CD4-positive, alpha-beta memory T cell (primary cell): ENCODE results near the gene SEMA6A. TPM values are rescaled to one million over a fixed set of nuclear protein-coding genes. Genes with fewer than 3 reads are reported as not detected.

ENCODE experiments used
- CTCF ChIA-PET: fragments of 350-600 bp; sonication (Branson Sonifier 250); formaldehyde crosslinking; loops from one replicate; lab custom pipeline; 2021; ENCODE audit warnings: inconsistent platforms; ENCODE audit not compliant: partially characterized antibody; lab: Charles Lee
- POLR2A ChIA-PET: fragments of 350-600 bp; sonication (Branson Sonifier 250); formaldehyde crosslinking; loops from one replicate; lab custom pipeline; 2021; ENCODE audit not compliant: partially characterized antibody; lab: Charles Lee
- DNase-seq, 5 donors: peaks; one replicate each; pipeline versions ENCODE4 v3.0.0 to v3.0.0-alpha.2; 2020 to 2022; ENCODE audit warnings: mixed read lengths in 1 of 5
- H3K27ac ChIP-seq: one replicate; pipeline ENCODE4 v1.7.0; 2013; ENCODE audit warnings: low read depth, low read length
- H3K27me3 ChIP-seq: 2 replicates; pipeline ENCODE4 v1.7.0; 2013; ENCODE audit warnings: mild to moderate bottlenecking, low read length, moderate library complexity; ENCODE audit not compliant: insufficient read depth
- H3K36me3 ChIP-seq: 2 replicates; pipeline ENCODE4 v1.7.0; 2013; ENCODE audit warnings: mild to moderate bottlenecking, low read length, moderate library complexity; ENCODE audit not compliant: insufficient read depth
- H3K4me1 ChIP-seq: 2 replicates; pipeline ENCODE4 v1.7.0; 2013; ENCODE audit warnings: mild to moderate bottlenecking, low read length, moderate library complexity; ENCODE audit not compliant: insufficient read depth
- H3K4me3 ChIP-seq, 2 donors: one replicate each; pipeline ENCODE4 v1.7.0; 2013; ENCODE audit warnings: low read length in 2 of 2, mild to moderate bottlenecking in 1 of 2
- H3K9me3 ChIP-seq, 2 donors: one replicate each; pipeline ENCODE4 v1.7.0; 2013; ENCODE audit warnings: low read length in 2 of 2, control low read depth in 1 of 2; ENCODE audit not compliant: control insufficient read depth in 1 of 2
- H3K27ac Mint-ChIP-seq, 7 donors: one replicate each; pipeline ENCODE4 v1.8.0; 2020 to 2021; ENCODE audit warnings: mixed read lengths in 7 of 7, mild to moderate bottlenecking in 6 of 7, inconsistent platforms in 3 of 7, moderate library complexity in 3 of 7
- H3K27me3 Mint-ChIP-seq, 2 donors: one replicate each; pipeline ENCODE4 v1.8.0; 2020 to 2021; ENCODE audit warnings: mixed read lengths in 2 of 2
- H3K36me3 Mint-ChIP-seq, 2 donors: one replicate each; pipeline ENCODE4 v1.8.0; 2020 to 2021; ENCODE audit warnings: mixed read lengths in 2 of 2, inconsistent platforms in 1 of 2, mild to moderate bottlenecking in 1 of 2
- H3K4me1 Mint-ChIP-seq, 4 donors: one replicate each; pipeline ENCODE4 v1.8.0; 2020 to 2021; ENCODE audit warnings: mixed read lengths in 4 of 4, mild to moderate bottlenecking in 1 of 4
- H3K4me3 Mint-ChIP-seq, 8 donors: one replicate each; pipeline ENCODE4 v1.8.0; 2020 to 2021; ENCODE audit warnings: mixed read lengths in 8 of 8, mild to moderate bottlenecking in 7 of 8, moderate library complexity in 6 of 8, inconsistent platforms in 3 of 8
- H3K9me3 Mint-ChIP-seq, 8 donors: one replicate each; pipeline ENCODE4 v1.8.0; 2020 to 2021; ENCODE audit warnings: mixed read lengths in 8 of 8, mild to moderate bottlenecking in 5 of 8, inconsistent platforms in 3 of 8, moderate library complexity in 1 of 8
- intact Hi-C: fragments of 100-400 bp; cut with micrococcal nuclease; formaldehyde crosslinking; loops from one replicate; pipeline ENCODE4 v1.15.1; 2023
- polyA plus RNA-seq, 2 donors: library from polyadenylated mRNA; unstranded; fragments of 300-500 nt; fragmentation: Illumina TruSeq; gene quantifications; one replicate each; pipeline ENCODE4 v1.2.3, GENCODE V29; 2021
- total RNA-seq, 2 experiments: library from RNA; stranded (reverse); gene quantifications; one replicate each; pipeline ENCODE4 v1.2.3, GENCODE V29; 2021

Gene SEMA6A
- total and polyA plus RNA-seq, 4 experiments from 2014 or later = 0.20 to 1.2 TPM; not detected in 2

DNA sequence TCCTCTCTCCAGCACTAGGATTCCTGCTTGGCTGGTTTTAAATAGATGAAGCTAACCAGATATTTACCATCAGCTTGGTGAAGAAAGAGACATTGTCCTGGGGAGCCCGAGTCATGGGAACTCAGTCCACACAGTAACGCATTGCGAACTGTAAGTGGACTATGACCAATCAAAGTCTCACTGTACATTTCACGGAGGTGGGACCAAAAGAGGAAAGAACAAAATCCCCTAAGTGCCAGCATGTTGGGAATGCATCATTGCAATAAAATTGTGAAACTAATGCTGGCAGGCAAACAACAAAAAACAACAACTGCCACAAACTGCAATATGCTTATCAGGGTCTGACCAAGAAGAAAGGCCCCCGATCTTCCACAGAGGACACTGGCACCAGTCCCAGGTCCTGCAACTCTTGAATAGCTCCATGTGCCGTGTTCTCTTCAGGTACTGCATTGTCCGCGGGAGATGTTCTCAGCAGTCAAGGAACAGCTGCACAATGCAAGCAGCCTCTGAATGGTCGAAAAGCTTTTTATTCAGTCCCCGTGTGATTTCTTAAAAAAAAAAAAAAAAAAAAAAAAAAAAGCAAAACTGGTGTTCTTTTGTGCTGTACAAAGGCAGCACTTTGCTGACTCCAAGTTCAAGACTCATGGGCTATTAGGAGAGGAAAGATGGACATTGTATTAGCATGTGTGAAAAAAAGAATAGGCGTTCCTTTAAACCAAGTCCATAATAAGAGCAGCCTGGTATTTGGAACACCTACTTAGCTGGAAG, 38.1 kb downstream of the SEMA6A start:
- CTCF ChIA-PET = no interaction called here
- H3K9me3 Mint-ChIP-seq = peaks cover 0 to 6% (median 0%) of the 10 kb centered on the region in 8 donors

GRCh38 chr5:116534964-116535651, 39.5 kb downstream of the SEMA6A start:
- H3K4me1 Mint-ChIP-seq = no peaks in the 10 kb centered on the region
- no peaks in the 10 kb centered on the region for H3K27me3 Mint-ChIP-seq
- H3K4me3 Mint-ChIP-seq = no peak overlapping the region
- H3K27me3 ChIP-seq = no peaks in the 10 kb centered on the region
- intact Hi-C loops = no loop called here
- peaks cover 0 to 3% (median 0%) of the 10 kb centered on the region in 8 donors for H3K9me3 Mint-ChIP-seq
- H3K27ac ChIP-seq = no peak overlapping the region
- H3K27ac Mint-ChIP-seq = no peak overlapping the region
- no peaks in the 10 kb centered on the region for H3K4me1 ChIP-seq
- ChIA-PET CTCF (no interaction called here), POLR2A (no interaction called here)
- peaks cover 0 to 3% of the 10 kb centered on the region in 2 donors for H3K36me3 Mint-ChIP-seq
- no peak for DNase-seq
- H3K9me3 ChIP-seq = no peaks in the 10 kb centered on the region
- H3K4me3 ChIP-seq = no peak overlapping the region
- H3K36me3 ChIP-seq = no peaks in the 10 kb centered on the region

More for the DNA sequence above, 38.1 kb downstream of the SEMA6A start:
- H3K27me3 ChIP-seq = no peaks in the 10 kb centered on the region
- no peak overlapping the region for H3K27ac ChIP-seq
- DNase-seq = no peak
- H3K4me3 ChIP-seq = no peak overlapping the region
- H3K9me3 ChIP-seq = no peaks in the 10 kb centered on the region
- H3K36me3 ChIP-seq = no peaks in the 10 kb centered on the region
- intact Hi-C loops = no loop called here
- Mint-ChIP-seq H3K27ac (no peak overlapping the region), H3K27me3 (no peaks in the 10 kb centered on the region), H3K4me1 (no peaks in the 10 kb centered on the region), H3K36me3 (peaks cover 0 to 3% of the 10 kb centered on the region in 2 donors), H3K4me3 (no peak overlapping the region)
- POLR2A ChIA-PET = no interaction called here
- H3K4me1 ChIP-seq = no peaks in the 10 kb centered on the region

GRCh38 chr5:116532762-116533525, 41.7 kb downstream of the SEMA6A start:
- Histone ChIP-seq H3K36me3 (no peaks in the 10 kb centered on the region), H3K27ac (no peak overlapping the region), H3K4me3 (no peak overlapping the region), H3K4me1 (no peaks in the 10 kb centered on the region), H3K27me3 (no peaks in the 10 kb centered on the region), H3K9me3 (no peaks in the 10 kb centered on the region)
- Mint-ChIP-seq H3K9me3 (peaks cover 0 to 3% (median 0%) of the 10 kb centered on the region in 8 donors), H3K27me3 (no peaks in the 10 kb centered on the region), H3K4me3 (no peak overlapping the region), H3K27ac (no peak overlapping the region), H3K4me1 (no peaks in the 10 kb centered on the region), H3K36me3 (peaks cover 0 to 3% of the 10 kb centered on the region in 2 donors)
- DNase-seq = no peak
- POLR2A ChIA-PET = no interaction called here
- CTCF ChIA-PET = no interaction called here
- intact Hi-C loops = no loop called here

DNA sequence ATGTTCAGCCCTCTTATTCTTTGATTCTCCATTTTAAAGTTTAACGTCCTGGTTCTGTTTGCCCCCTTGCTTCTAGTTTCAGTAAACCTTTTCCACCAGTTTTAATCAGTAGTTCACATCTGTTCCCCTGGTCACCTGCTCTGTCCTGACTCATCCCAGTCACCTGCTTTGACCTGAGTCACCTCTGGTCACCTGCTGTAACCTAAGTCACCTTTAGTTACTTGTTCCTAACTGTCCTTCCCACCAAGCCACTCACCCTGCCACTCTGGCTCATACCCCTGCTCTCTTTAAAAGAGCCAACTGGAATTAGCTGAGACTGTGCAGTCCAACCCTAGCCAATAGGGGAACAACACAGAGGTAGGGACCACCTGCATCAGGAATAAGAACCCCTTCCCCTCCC, 43.0 kb downstream of the SEMA6A start:
- no peak for DNase-seq
- H3K27ac ChIP-seq = no peak overlapping the region
- no peak overlapping the region for H3K27ac Mint-ChIP-seq
- no peak overlapping the region for H3K4me3 ChIP-seq
- no peaks in the 10 kb centered on the region for H3K9me3 ChIP-seq
- H3K9me3 Mint-ChIP-seq = no peaks in the 10 kb centered on the region
- H3K36me3 Mint-ChIP-seq = peaks cover 0 to 3% of the 10 kb centered on the region in 2 donors
- ChIA-PET POLR2A (no interaction called here), CTCF (no interaction called here)
- H3K4me1 Mint-ChIP-seq = no peaks in the 10 kb centered on the region
- no peaks in the 10 kb centered on the region for H3K27me3 Mint-ChIP-seq
- H3K27me3 ChIP-seq = no peaks in the 10 kb centered on the region
- no peak overlapping the region for H3K4me3 Mint-ChIP-seq
- H3K36me3 ChIP-seq = no peaks in the 10 kb centered on the region
- no peaks in the 10 kb centered on the region for H3K4me1 ChIP-seq
- intact Hi-C loops = no loop called here

DNA sequence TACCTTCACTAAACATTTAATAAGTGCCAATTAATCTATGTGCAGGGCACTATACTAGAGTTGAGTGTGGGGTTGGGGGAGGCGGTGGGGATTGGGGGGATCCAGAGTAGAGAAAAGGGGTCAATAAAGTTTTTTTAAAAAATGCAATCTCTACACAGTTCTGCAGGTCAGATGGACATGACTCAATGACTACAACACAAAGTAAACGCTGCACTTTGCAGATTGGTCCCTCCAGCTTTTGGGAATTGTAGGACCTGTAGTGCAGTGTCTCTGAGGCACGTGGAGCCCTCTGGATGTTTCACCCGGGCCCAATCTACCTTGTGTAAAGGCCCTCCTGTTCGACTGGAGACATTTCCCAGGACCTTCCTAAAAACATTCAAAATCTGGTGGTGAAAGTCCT, 43.5 kb downstream of the SEMA6A start:
- H3K4me3 ChIP-seq = no peak overlapping the region
- H3K4me3 Mint-ChIP-seq = no peak overlapping the region
- H3K27ac Mint-ChIP-seq = no peak overlapping the region
- no peaks in the 10 kb centered on the region for H3K27me3 ChIP-seq
- H3K4me1 Mint-ChIP-seq = no peaks in the 10 kb centered on the region
- H3K36me3 Mint-ChIP-seq = peaks cover 0 to 3% of the 10 kb centered on the region in 2 donors
- H3K27ac ChIP-seq = no peak overlapping the region
- ChIA-PET POLR2A (no interaction called here), CTCF (no interaction called here)
- H3K4me1 ChIP-seq = no peaks in the 10 kb centered on the region
- H3K9me3 Mint-ChIP-seq = no peaks in the 10 kb centered on the region
- H3K9me3 ChIP-seq = no peaks in the 10 kb centered on the region
- H3K27me3 Mint-ChIP-seq = no peaks in the 10 kb centered on the region
- DNase-seq = no peak
- intact Hi-C loops = no loop called here
- H3K36me3 ChIP-seq = no peaks in the 10 kb centered on the region

- H3K9me3 ChIP-seq = no peaks in the 10 kb centered on the region
- no peak overlapping the region for H3K27ac ChIP-seq
- Mint-ChIP-seq H3K27me3 (no peaks in the 10 kb centered on the region), H3K9me3 (no peaks in the 10 kb centered on the region), H3K36me3 (peaks cover 0 to 3% of the 10 kb centered on the region in 2 donors), H3K4me1 (no peaks in the 10 kb centered on the region), H3K4me3 (no peak overlapping the region), H3K27ac (no peak overlapping the region)
- H3K4me1 ChIP-seq = no peaks in the 10 kb centered on the region
- CTCF ChIA-PET = no interaction called here
- no peak overlapping the region for H3K4me3 ChIP-seq
- H3K36me3 ChIP-seq = no peaks in the 10 kb centered on the region
- H3K27me3 ChIP-seq = no peaks in the 10 kb centered on the region
- intact Hi-C loops = no loop called here
- POLR2A ChIA-PET = no interaction called here
- DNase-seq = no peak
These were observed 44.3 kb downstream of the SEMA6A start for GRCh38 chr5:116530276-116530675.

GRCh38 chr5:116529615-116530014, 45.0 kb downstream of the SEMA6A start:
- no peaks in the 10 kb centered on the region for H3K4me1 Mint-ChIP-seq
- peaks cover 0 to 3% of the 10 kb centered on the region in 2 donors for H3K36me3 Mint-ChIP-seq
- no peak for DNase-seq
- Histone ChIP-seq H3K36me3 (no peaks in the 10 kb centered on the region), H3K4me1 (no peaks in the 10 kb centered on the region), H3K27ac (no peak overlapping the region), H3K4me3 (no peak overlapping the region), H3K27me3 (no peaks in the 10 kb centered on the region), H3K9me3 (no peaks in the 10 kb centered on the region)
- ChIA-PET POLR2A (no interaction called here), CTCF (interaction anchor here (1.2 kb wide), 1 partner anchor 20 kb away, joined by 3 read pairs; no protein-coding TSS in a partner anchor)
- no peaks in the 10 kb centered on the region for H3K27me3 Mint-ChIP-seq
- intact Hi-C loops = no loop called here
- no peak overlapping the region for H3K27ac Mint-ChIP-seq
- no peaks in the 10 kb centered on the region for H3K9me3 Mint-ChIP-seq
- H3K4me3 Mint-ChIP-seq = no peak overlapping the region
